B cell (primary cell): ENCODE data around the gene PGAM5.

ENCODE experiments used
- CTCF ChIP-seq: fragments of 200-600 bp; IDR thresholded peaks from one replicate; pipeline ENCODE4 v1.8.0; 2022; ENCODE audit warnings: antibody characterized with exemption, mild to moderate bottlenecking
- EZH2 ChIP-seq: IDR thresholded peaks from 2 replicates; pipeline ENCODE4 v1.6.1; 2012; ENCODE audit warnings: borderline replicate concordance, low read depth, mild to moderate bottlenecking, moderate library complexity, low read length; ENCODE audit not compliant: insufficient read depth, poor library complexity, severe bottlenecking

DNA sequence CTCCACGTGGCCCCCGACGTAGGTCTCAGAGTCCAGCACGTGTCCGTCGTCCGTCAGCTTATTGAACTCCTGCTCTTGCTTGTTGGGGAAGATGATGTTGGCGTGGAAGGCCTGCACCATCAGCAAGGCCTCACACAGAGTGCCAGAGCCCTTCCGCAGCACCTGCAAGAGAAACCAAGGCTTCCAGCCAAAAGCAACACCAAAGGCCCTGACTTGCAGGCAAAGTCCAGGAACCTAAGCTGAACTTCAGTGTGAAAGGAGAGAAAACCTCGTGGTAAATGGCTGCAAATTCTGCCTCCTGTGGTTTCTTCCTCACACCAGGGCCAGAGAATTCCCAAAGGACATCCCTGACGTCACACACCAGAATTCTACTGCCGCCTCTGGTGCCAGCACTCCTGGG, 38.0 kb upstream of the PGAM5 start:
- TF ChIP-seq CTCF = no peak
- TF ChIP-seq EZH2 = no peak
